Measurements from ENCODE around the gene ULK1.
"Not testable (repeated sequence)": the region's sequence is repeated elsewhere in the genome, so short reads cannot be mapped to it uniquely, and the experiment has no call there.

ULK1 gene

GRCh38 chr12:131938082-131938481 is 43.7 kb downstream of the ULK1 start:
- DNase-seq: no peak
- no peak for TF ChIP-seq POLR2A (IDR thresholded peaks at IDR 0.05; ENCODE audit: low read length)
- TF ChIP-seq GATA1 (IDR thresholded peaks at IDR 0.05; ENCODE audit: low read depth, low read length): no peak

GRCh38 chr12:131939007-131939406 is 44.6 kb downstream of the ULK1 start:
- DNase-seq: no peak
- TF ChIP-seq POLR2A (IDR thresholded peaks at IDR 0.05; ENCODE audit: low read length): no peak
- no peak for TF ChIP-seq GATA1 (IDR thresholded peaks at IDR 0.05; ENCODE audit: low read depth, low read length)

- no peak for DNase-seq
- TF ChIP-seq POLR2A (IDR thresholded peaks at IDR 0.05; ENCODE audit: low read length) (no peak), GATA1 (IDR thresholded peaks at IDR 0.05; ENCODE audit: low read depth, low read length) (no peak)
Observed at GRCh38 chr12:131940141-131940547, 45.7 kb downstream of the ULK1 start.

GRCh38 chr12:131941116-131941986 is 46.9 kb downstream of the ULK1 start:
- no peak for TF ChIP-seq GATA1 (IDR thresholded peaks at IDR 0.05; ENCODE audit: low read depth, low read length)
- TF ChIP-seq POLR2A (IDR thresholded peaks at IDR 0.05; ENCODE audit: low read length): no peak
- no peak for DNase-seq

GRCh38 chr12:131941987-131942341 is 47.5 kb downstream of the ULK1 start:
- no peak for DNase-seq
- TF ChIP-seq POLR2A (IDR thresholded peaks at IDR 0.05; ENCODE audit: low read length): no peak
- no peak for TF ChIP-seq GATA1 (IDR thresholded peaks at IDR 0.05; ENCODE audit: low read depth, low read length)

- TF ChIP-seq POLR2A (IDR thresholded peaks at IDR 0.05; ENCODE audit: low read length) (no peak), GATA1 (IDR thresholded peaks at IDR 0.05; ENCODE audit: low read depth, low read length) (no peak)
- DNase-seq: no peak
Observed at GRCh38 chr12:131942671-131943070, 48.2 kb downstream of the ULK1 start.

GRCh38 chr12:131943389-131943788 is 49.0 kb downstream of the ULK1 start:
- TF ChIP-seq GATA1 (IDR thresholded peaks at IDR 0.05; ENCODE audit: low read depth, low read length) (no peak), POLR2A (IDR thresholded peaks at IDR 0.05; ENCODE audit: low read length) (no peak)
- DNase-seq: no peak

- DNase-seq: no peak
- TF ChIP-seq GATA1 (IDR thresholded peaks at IDR 0.05; ENCODE audit: low read depth, low read length) (no peak), POLR2A (IDR thresholded peaks at IDR 0.05; ENCODE audit: low read length) (no peak)
Observed at GRCh38 chr12:131943876-131944275, 49.5 kb downstream of the ULK1 start.

- TF ChIP-seq GATA1 (IDR thresholded peaks at IDR 0.05; ENCODE audit: low read depth, low read length): no peak
- no peak for DNase-seq
Observed at GRCh38 chr12:131944601-131945251, 50.3 kb downstream of the ULK1 start.

- TF ChIP-seq GATA1 (IDR thresholded peaks at IDR 0.05; ENCODE audit: low read depth, low read length) (no peak), POLR2A (IDR thresholded peaks at IDR 0.05; ENCODE audit: low read length) (no peak)
- no peak for DNase-seq
Observed at GRCh38 chr12:131946757-131947156, 52.3 kb downstream of the ULK1 start.

- TF ChIP-seq POLR2A (IDR thresholded peaks at IDR 0.05; ENCODE audit: low read length) (no peak), GATA1 (IDR thresholded peaks at IDR 0.05; ENCODE audit: low read depth, low read length) (no peak)
- DNase-seq: no peak
Observed at GRCh38 chr12:131947482-131948027, 53.1 kb downstream of the ULK1 start.

- TF ChIP-seq POLR2A (IDR thresholded peaks at IDR 0.05; ENCODE audit: low read length): no peak
- no peak for TF ChIP-seq GATA1 (IDR thresholded peaks at IDR 0.05; ENCODE audit: low read depth, low read length)
- no peak for DNase-seq
Observed at GRCh38 chr12:131948166-131948712, 53.8 kb downstream of the ULK1 start.

GRCh38 chr12:131948713-131949430 is 54.5 kb downstream of the ULK1 start:
- not testable (repeated sequence) for DNase-seq
